Raji (cell line): Measurements from ENCODE around the gene INSYN2B.

ENCODE experiments used
- POLR2A ChIP-seq: IDR thresholded peaks from 2 replicates; pipeline ENCODE4 v1.6.1; 2011; ENCODE audit warnings: low read depth, low read length, control low read depth; ENCODE audit not compliant: insufficient read depth

The INSYN2B gene

GRCh38 chr5:169989365-169989764 is 9.1 kb upstream of the INSYN2B start:
- TF ChIP-seq POLR2A: no peak

- TF ChIP-seq POLR2A: no peak
These were observed 8.7 kb upstream of the INSYN2B start for GRCh38 chr5:169988947-169989346.

- no peak for TF ChIP-seq POLR2A
These were observed 7.9 kb upstream of the INSYN2B start for GRCh38 chr5:169988206-169988605.

- no peak for TF ChIP-seq POLR2A
These were observed 424 bp downstream of the INSYN2B start for GRCh38 chr5:169979871-169980270.

- TF ChIP-seq POLR2A: no peak
These were observed 1.6 kb downstream of the INSYN2B start for GRCh38 chr5:169978714-169979113.

- TF ChIP-seq POLR2A: no peak
These were observed 6.0 kb downstream of the INSYN2B start for GRCh38 chr5:169974121-169974770.

- TF ChIP-seq POLR2A: no peak
These were observed 7.2 kb downstream of the INSYN2B start for GRCh38 chr5:169973056-169973455.

- TF ChIP-seq POLR2A: no peak
These were observed 8.5 kb downstream of the INSYN2B start for GRCh38 chr5:169971780-169972179.

- TF ChIP-seq POLR2A: no peak
These were observed 9.2 kb downstream of the INSYN2B start for GRCh38 chr5:169970911-169971765.

- no peak for TF ChIP-seq POLR2A
These were observed 10.0 kb downstream of the INSYN2B start for GRCh38 chr5:169970339-169970738.

GRCh38 chr5:169964246-169964645 is 16.0 kb downstream of the INSYN2B start:
- TF ChIP-seq POLR2A: no peak

GRCh38 chr5:169960659-169961058 is 19.6 kb downstream of the INSYN2B start:
- TF ChIP-seq POLR2A: no peak

GRCh38 chr5:169958278-169958677 is 22.0 kb downstream of the INSYN2B start:
- no peak for TF ChIP-seq POLR2A

- no peak for TF ChIP-seq POLR2A
These were observed 23.5 kb downstream of the INSYN2B start for GRCh38 chr5:169956756-169957155.

- TF ChIP-seq POLR2A: no peak
These were observed 24.2 kb downstream of the INSYN2B start for GRCh38 chr5:169956126-169956525.

- no peak for TF ChIP-seq POLR2A
These were observed 25.5 kb downstream of the INSYN2B start for GRCh38 chr5:169954786-169955185.
